ENCODE measurements around the gene TDRD1. TPM values are rescaled to one million over a fixed set of nuclear protein-coding genes. Genes with fewer than 3 reads are reported as not detected.

TDRD1 gene
- total and polyA plus RNA-seq, 2 donors (not counting 1 experiment from before 2014, with no cell fraction given), result 0.10 to 0.22 TPM

DNA sequence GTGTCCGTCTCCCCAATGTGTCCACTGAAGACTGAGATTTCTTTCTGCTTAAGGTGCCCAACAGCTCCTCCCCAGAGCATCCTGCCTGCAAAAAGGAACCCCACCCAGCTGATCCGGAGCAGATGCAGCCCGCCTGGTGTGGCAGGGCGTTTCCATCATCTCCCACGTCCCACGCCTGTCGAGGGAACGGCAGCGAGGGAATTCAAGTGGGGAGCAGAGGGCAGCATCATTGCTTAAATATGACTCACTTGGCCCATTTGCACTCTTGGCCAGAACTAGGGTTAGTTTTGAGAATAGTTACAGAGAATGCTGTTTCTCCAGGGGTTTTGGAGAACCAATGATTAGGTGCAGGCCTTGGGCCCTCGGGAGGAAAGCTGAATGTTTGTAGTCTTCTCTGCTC lies 80.7 kb downstream of the TDRD1 start:
- H3K9ac ChIP-seq (ENCODE audit: low read length), result no peak overlapping the region
- intact Hi-C loops (cut with micrococcal nuclease), result no loop called here
- CTCF ChIA-PET, result no interaction called here

DNA sequence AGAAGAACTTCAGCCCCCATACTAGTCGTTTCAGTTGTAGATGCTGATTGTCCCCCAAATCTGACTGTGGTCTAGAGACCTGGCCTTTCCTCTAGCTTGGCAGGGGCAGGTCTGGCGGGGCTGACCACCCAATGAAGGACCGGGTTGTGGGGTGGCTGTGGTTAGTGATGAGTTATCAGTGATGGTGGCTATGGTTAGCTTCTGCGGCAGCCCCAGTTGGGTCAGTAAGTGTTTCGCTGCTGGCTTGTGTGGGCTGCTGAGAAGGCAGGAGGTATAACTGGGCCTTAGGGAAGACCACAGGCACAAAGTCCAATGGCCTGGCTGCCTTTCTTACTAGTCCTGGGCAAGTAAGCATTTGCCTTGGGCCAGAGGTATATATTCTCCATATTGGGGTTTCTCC lies 81.2 kb downstream of the TDRD1 start:
- H2AFZ ChIP-seq (ENCODE audit: insufficient read depth, low read depth, low read length, poor library complexity, severe bottlenecking), result no peak overlapping the region
- H3K4me3 ChIP-seq (ENCODE audit: control extremely low read depth in 1 of 5, extremely low read depth in 1 of 5, insufficient read depth in 1 of 5, low read depth in 2 of 5, low read length in 4 of 5), result no peak overlapping the region
- Mint-ChIP-seq H3K4me1 (peaks cover 2% of the 10 kb centered on the region), H3K4me3 (no peak overlapping the region), H3K27ac (no peak overlapping the region), H3K27me3 (no peaks in the 10 kb centered on the region), H3K9me3 (ENCODE audit: insufficient read depth) (no peaks in the 10 kb centered on the region)
- ATAC-seq (ENCODE audit: low read depth) (no peak), DNase-seq (no peak)
- POLR2A ChIA-PET, result no interaction called here
- no peaks in the 10 kb centered on the region for H3K36me3 ChIP-seq (replicated peaks in 1 of 2; ENCODE audit: control extremely low read depth in 1 of 2, control insufficient read depth in 1 of 2, extremely low read depth in 1 of 2, insufficient read depth in 2 of 2, low read length in 1 of 2)
- CTCF ChIA-PET, result no interaction called here
- H3K27ac ChIP-seq (ENCODE audit: low read length in 2 of 2), result no peak overlapping the region
- H3K79me2 ChIP-seq (ENCODE audit: control insufficient read depth, insufficient read depth, low read length), result no peaks in the 10 kb centered on the region
- H3K9ac ChIP-seq (ENCODE audit: low read length), result no peak overlapping the region
- H3K4me1 ChIP-seq (ENCODE audit: control insufficient read depth in 2 of 2, insufficient read depth in 2 of 2, low read length in 2 of 2), result peaks cover 0 to 5% of the 10 kb centered on the region in 2 donors
- WGBS (ENCODE audit: insufficient coverage), result 95% methylated on average over 4 of the region's 5 CpGs
- no peaks in the 10 kb centered on the region for H4K20me1 ChIP-seq (ENCODE audit: control insufficient read depth, insufficient read depth, low read length, poor library complexity, severe bottlenecking)
- H3K4me2 ChIP-seq (replicated peaks; ENCODE audit: low read depth, low read length, poor library complexity, severe bottlenecking), result no peak overlapping the region
- intact Hi-C loops (cut with micrococcal nuclease), result no loop called here
- no peaks in the 10 kb centered on the region for H3K9me3 ChIP-seq (ENCODE audit: control extremely low read depth in 1 of 3, control insufficient read depth in 2 of 3, insufficient read depth in 1 of 3, low read length in 2 of 3)
- TF ChIP-seq, protein P1, sequence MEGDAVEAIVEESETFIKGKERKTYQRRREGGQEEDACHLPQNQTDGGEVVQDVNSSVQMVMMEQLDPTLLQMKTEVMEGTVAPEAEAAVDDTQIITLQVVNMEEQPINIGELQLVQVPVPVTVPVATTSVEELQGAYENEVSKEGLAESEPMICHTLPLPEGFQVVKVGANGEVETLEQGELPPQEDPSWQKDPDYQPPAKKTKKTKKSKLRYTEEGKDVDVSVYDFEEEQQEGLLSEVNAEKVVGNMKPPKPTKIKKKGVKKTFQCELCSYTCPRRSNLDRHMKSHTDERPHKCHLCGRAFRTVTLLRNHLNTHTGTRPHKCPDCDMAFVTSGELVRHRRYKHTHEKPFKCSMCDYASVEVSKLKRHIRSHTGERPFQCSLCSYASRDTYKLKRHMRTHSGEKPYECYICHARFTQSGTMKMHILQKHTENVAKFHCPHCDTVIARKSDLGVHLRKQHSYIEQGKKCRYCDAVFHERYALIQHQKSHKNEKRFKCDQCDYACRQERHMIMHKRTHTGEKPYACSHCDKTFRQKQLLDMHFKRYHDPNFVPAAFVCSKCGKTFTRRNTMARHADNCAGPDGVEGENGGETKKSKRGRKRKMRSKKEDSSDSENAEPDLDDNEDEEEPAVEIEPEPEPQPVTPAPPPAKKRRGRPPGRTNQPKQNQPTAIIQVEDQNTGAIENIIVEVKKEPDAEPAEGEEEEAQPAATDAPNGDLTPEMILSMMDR (IDR thresholded peaks at IDR 0.05), result no peak
- no peak for TF ChIP-seq EZH2 (IDR thresholded peaks at IDR 0.05; ENCODE audit: borderline replicate concordance, insufficient read depth, low read depth, low read length, poor library complexity, severe bottlenecking)
- H3K27me3 ChIP-seq (replicated peaks in 1 of 4; ENCODE audit: control extremely low read depth in 1 of 4, control insufficient read depth in 3 of 4, insufficient read depth in 4 of 4, low read length in 3 of 4), result peaks cover 0 to 1% (median 0%) of the 10 kb centered on the region in 4 experiments

More for the DNA sequence above, 80.7 kb downstream of the TDRD1 start:
- Histone ChIP-seq H3K79me2 (ENCODE audit: control insufficient read depth, insufficient read depth, low read length) (no peaks in the 10 kb centered on the region), H3K36me3 (replicated peaks in 1 of 2; ENCODE audit: control extremely low read depth in 1 of 2, control insufficient read depth in 1 of 2, extremely low read depth in 1 of 2, insufficient read depth in 2 of 2, low read length in 1 of 2) (no peaks in the 10 kb centered on the region), H3K9me3 (ENCODE audit: control extremely low read depth in 1 of 3, control insufficient read depth in 2 of 3, insufficient read depth in 1 of 3, low read length in 2 of 3) (no peaks in the 10 kb centered on the region), H3K4me2 (replicated peaks; ENCODE audit: low read depth, low read length, poor library complexity, severe bottlenecking) (no peak overlapping the region), H2AFZ (ENCODE audit: insufficient read depth, low read depth, low read length, poor library complexity, severe bottlenecking) (no peak overlapping the region), H3K27me3 (replicated peaks in 1 of 4; ENCODE audit: control extremely low read depth in 1 of 4, control insufficient read depth in 3 of 4, insufficient read depth in 4 of 4, low read length in 3 of 4) (no peaks in the 10 kb centered on the region), H3K4me3 (ENCODE audit: control extremely low read depth in 1 of 5, extremely low read depth in 1 of 5, insufficient read depth in 1 of 5, low read depth in 2 of 5, low read length in 4 of 5) (no peak overlapping the region), H3K4me1 (ENCODE audit: control insufficient read depth in 2 of 2, insufficient read depth in 2 of 2, low read length in 2 of 2) (peaks cover 0 to 6% of the 10 kb centered on the region in 2 donors), H3K27ac (ENCODE audit: low read length in 2 of 2) (no peak overlapping the region), H4K20me1 (ENCODE audit: control insufficient read depth, insufficient read depth, low read length, poor library complexity, severe bottlenecking) (no peaks in the 10 kb centered on the region)
- POLR2A ChIA-PET, result no interaction called here
- ATAC-seq (ENCODE audit: low read depth), result no peak
- no peak overlapping the region for H3K4me3 Mint-ChIP-seq
- whole genome bisulfite sequencing (ENCODE audit: insufficient coverage), result 93% methylated on average over 10 of the region's 10 CpGs
- no peak overlapping the region for H3K27ac Mint-ChIP-seq
- peaks cover 3% of the 10 kb centered on the region for H3K4me1 Mint-ChIP-seq
- no peak for DNase-seq
- TF ChIP-seq EZH2 (IDR thresholded peaks at IDR 0.05; ENCODE audit: borderline replicate concordance, insufficient read depth, low read depth, low read length, poor library complexity, severe bottlenecking), result no peak
- TF ChIP-seq, protein P1 (IDR thresholded peaks at IDR 0.05), result no peak
- H3K27me3 Mint-ChIP-seq, result no peaks in the 10 kb centered on the region
- H3K9me3 Mint-ChIP-seq (ENCODE audit: insufficient read depth), result no peaks in the 10 kb centered on the region

All from B cell (primary cell).